ENCODE results near the gene OR6Y1. TPM values are rescaled to one million over a fixed set of nuclear protein-coding genes. Genes with fewer than 3 reads are reported as not detected.

OR6Y1 gene
- total and polyA plus RNA-seq, 12 donors: not detected

DNA sequence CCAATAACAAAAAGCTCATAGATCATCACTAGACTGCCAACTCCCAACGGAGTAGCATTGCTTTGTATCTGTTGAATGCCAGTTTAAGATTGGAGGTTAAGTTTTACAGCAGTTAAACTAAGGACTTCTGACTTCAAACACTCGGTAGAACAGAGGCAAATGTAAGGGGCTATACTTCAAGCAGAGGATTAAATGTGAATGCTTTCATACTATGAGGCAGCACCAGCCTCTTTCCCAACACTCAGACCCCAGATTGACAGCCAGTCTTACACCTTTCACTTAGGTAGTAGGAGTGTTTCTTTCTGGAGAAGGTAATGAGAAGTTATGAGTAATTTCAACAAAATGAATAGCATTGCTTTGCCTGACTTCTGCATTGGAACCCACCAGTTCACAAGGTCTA is 59.4 kb downstream of the OR6Y1 start:
- WGBS, 2 donors: 0 to 17% methylated on average over 2 of the region's 2 CpGs
- intact Hi-C loops (cut with DNase I): loop anchor here in 1 of 10 donors (5.0 kb wide), 1 partner anchor 292 kb away; no protein-coding TSS in a partner anchor
- DNase-seq: no peak
- Histone ChIP-seq H3K4me1 (no peaks in the 10 kb centered on the region), H3K27ac (no peak overlapping the region), H3K36me3 (no peaks in the 10 kb centered on the region), H3K27me3 (peaks cover 0 to 20% (median 0%) of the 10 kb centered on the region in 7 donors), H3K4me3 (no peak overlapping the region), H3K9me3 (no peaks in the 10 kb centered on the region)
- TF ChIP-seq, protein P1, sequence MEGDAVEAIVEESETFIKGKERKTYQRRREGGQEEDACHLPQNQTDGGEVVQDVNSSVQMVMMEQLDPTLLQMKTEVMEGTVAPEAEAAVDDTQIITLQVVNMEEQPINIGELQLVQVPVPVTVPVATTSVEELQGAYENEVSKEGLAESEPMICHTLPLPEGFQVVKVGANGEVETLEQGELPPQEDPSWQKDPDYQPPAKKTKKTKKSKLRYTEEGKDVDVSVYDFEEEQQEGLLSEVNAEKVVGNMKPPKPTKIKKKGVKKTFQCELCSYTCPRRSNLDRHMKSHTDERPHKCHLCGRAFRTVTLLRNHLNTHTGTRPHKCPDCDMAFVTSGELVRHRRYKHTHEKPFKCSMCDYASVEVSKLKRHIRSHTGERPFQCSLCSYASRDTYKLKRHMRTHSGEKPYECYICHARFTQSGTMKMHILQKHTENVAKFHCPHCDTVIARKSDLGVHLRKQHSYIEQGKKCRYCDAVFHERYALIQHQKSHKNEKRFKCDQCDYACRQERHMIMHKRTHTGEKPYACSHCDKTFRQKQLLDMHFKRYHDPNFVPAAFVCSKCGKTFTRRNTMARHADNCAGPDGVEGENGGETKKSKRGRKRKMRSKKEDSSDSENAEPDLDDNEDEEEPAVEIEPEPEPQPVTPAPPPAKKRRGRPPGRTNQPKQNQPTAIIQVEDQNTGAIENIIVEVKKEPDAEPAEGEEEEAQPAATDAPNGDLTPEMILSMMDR (IDR thresholded peaks at IDR 0.05): no peak
- no peak for ATAC-seq

Other genes starting within 250 kb of the OR6Y1 start
- under 1 TPM in 2 of 10 donors, not detected in 8; 0.39 to 0.76 TPM for gene CD1B, start 222.9 kb downstream of the OR6Y1 start, total RNA-seq
- under 1 TPM in 1 of 2 donors, not detected in 1; 0.04 TPM for gene CD1B, start 222.9 kb downstream of the OR6Y1 start, polyA plus RNA-seq
- under 1 TPM in 3 of 10 donors, not detected in 7; 0.17 to 0.85 (median 0.28) TPM for gene CD1E, start 200.5 kb downstream of the OR6Y1 start, total RNA-seq
- under 1 TPM in 1 of 2 donors, not detected in 1; 0.35 TPM for gene CD1E, start 200.5 kb downstream of the OR6Y1 start, polyA plus RNA-seq
- not detected for gene OR10T2, start 154.9 kb downstream of the OR6Y1 start, total RNA-seq
- gene OR10T2, start 154.9 kb downstream of the OR6Y1 start, polyA plus RNA-seq: not detected
- not detected for gene OR10K2, start 128.2 kb downstream of the OR6Y1 start, total RNA-seq
- gene OR10K2, start 128.2 kb downstream of the OR6Y1 start, polyA plus RNA-seq: not detected
- gene OR10K1, start 92.6 kb downstream of the OR6Y1 start, total RNA-seq: not detected
- not detected for gene OR10K1, start 92.6 kb downstream of the OR6Y1 start, polyA plus RNA-seq
- not detected for gene OR10R2, start 82.2 kb downstream of the OR6Y1 start, total RNA-seq
- not detected for gene OR10R2, start 82.2 kb downstream of the OR6Y1 start, polyA plus RNA-seq
- not detected for gene OR6P1, start 16.2 kb upstream of the OR6Y1 start, total RNA-seq
- not detected for gene OR6P1, start 16.2 kb upstream of the OR6Y1 start, polyA plus RNA-seq
- not detected for gene OR10X1, start 25.5 kb upstream of the OR6Y1 start, total RNA-seq
- gene OR10X1, start 25.5 kb upstream of the OR6Y1 start, polyA plus RNA-seq: not detected
- not detected for gene OR10Z1, start 50.9 kb upstream of the OR6Y1 start, total RNA-seq
- not detected for gene OR10Z1, start 50.9 kb upstream of the OR6Y1 start, polyA plus RNA-seq
- 1 to 10 TPM in 1 of 10 donors, under 1 TPM in 3, not detected in 6; 0.04 to 1.2 (median 0.24) TPM for gene SPTA1, start 132.3 kb upstream of the OR6Y1 start, total RNA-seq
- under 1 TPM in 1 of 2 donors, not detected in 1; 0.03 TPM for gene SPTA1, start 132.3 kb upstream of the OR6Y1 start, polyA plus RNA-seq
- gene OR6K2, start 146.2 kb upstream of the OR6Y1 start, total RNA-seq: not detected
- gene OR6K2, start 146.2 kb upstream of the OR6Y1 start, polyA plus RNA-seq: not detected
- not detected for gene OR6K3, start 166.3 kb upstream of the OR6Y1 start, total RNA-seq
- gene OR6K3, start 166.3 kb upstream of the OR6Y1 start, polyA plus RNA-seq: not detected
- not detected for gene OR6K6, start 200.3 kb upstream of the OR6Y1 start, total RNA-seq
- not detected for gene OR6K6, start 200.3 kb upstream of the OR6Y1 start, polyA plus RNA-seq
- not detected for gene OR6N1, start 217.8 kb upstream of the OR6Y1 start, total RNA-seq
- not detected for gene OR6N1, start 217.8 kb upstream of the OR6Y1 start, polyA plus RNA-seq
- gene OR6N2, start 226.8 kb upstream of the OR6Y1 start, total RNA-seq: not detected
- not detected for gene OR6N2, start 226.8 kb upstream of the OR6Y1 start, polyA plus RNA-seq